Panc1 (cell line): ENCODE measurements around the gene CFDP1. TPM values are rescaled to one million over a fixed set of nuclear protein-coding genes. Genes with fewer than 3 reads are reported as not detected.

Source experiments
- ATAC-seq: fragments of 200-7000 bp; cut with Tn5 transposase; 2 replicates; pipeline ENCODE4 v1.9.1; 2020; ENCODE audit warnings: mild to moderate bottlenecking, moderate library complexity
- BruUV-seq: library from RNA; stranded (reverse); fragments of 400-500 nt; replicated peaks from 2 replicates; lab custom pipeline; 2021; lab: Mats Ljungman, UMichigan
- CTCF ChIA-PET: fragments of 300-600 bp; sonication (Branson Sonifier 250); formaldehyde crosslinking; loops from one replicate; lab custom pipeline; 2022; ENCODE audit warnings: antibody characterized with exemption; lab: Charles Lee
- POLR2A ChIA-PET: fragments of 300-600 bp; sonication (Branson Sonifier 250); formaldehyde crosslinking; loops from one replicate; lab custom pipeline; 2022; ENCODE audit warnings: antibody characterized with exemption; lab: Charles Lee
- DNase-seq: peaks from one replicate; pipeline ENCODE4 v3.0.0-alpha.2; 2010; ENCODE audit warnings: low read depth, low spot score
- H3K27ac ChIP-seq: 2 replicates; pipeline ENCODE4 v1.5.1; 2011; ENCODE audit warnings: mild to moderate bottlenecking, low read length, inconsistent platforms
- H3K27me3 ChIP-seq: fragments of 200-500 bp; sonication (Bioruptor generic); 2 replicates; pipeline ENCODE4 v1.6.0; 2014; ENCODE audit warnings: low read length, inconsistent platforms; ENCODE audit not compliant: control insufficient read depth, insufficient read depth
- H3K36me3 ChIP-seq: fragments of 200-500 bp; sonication (Bioruptor generic); 2 replicates; pipeline ENCODE4 v1.5.1; 2014; ENCODE audit warnings: inconsistent platforms, mild to moderate bottlenecking, low read length, moderate library complexity; ENCODE audit not compliant: control insufficient read depth, insufficient read depth
- H3K4me1 ChIP-seq: 2 replicates; pipeline ENCODE4 v1.5.1; 2011; ENCODE audit warnings: inconsistent platforms, mild to moderate bottlenecking, low read length, moderate library complexity; ENCODE audit not compliant: control insufficient read depth, insufficient read depth
- H3K4me3 ChIP-seq, 2 experiments: 2 replicates each; pipeline ENCODE4 v1.5.1; 2011 to 2012; ENCODE audit warnings: low read depth in 2 of 2, low read length in 2 of 2, mild to moderate bottlenecking in 2 of 2, inconsistent platforms in 1 of 2, moderate library complexity in 1 of 2
- H3K9me3 ChIP-seq: fragments of 200-500 bp; sonication (Bioruptor generic); 2 replicates; pipeline ENCODE4 v1.5.1; 2014; ENCODE audit warnings: low read depth, mild to moderate bottlenecking, inconsistent platforms, low read length, moderate library complexity; ENCODE audit not compliant: control insufficient read depth, insufficient read depth
- CTCF ChIP-seq: fragments of 450-650 bp; IDR thresholded peaks from 2 replicates; pipeline ENCODE4 v1.5.1; 2017; ENCODE audit warnings: mild to moderate bottlenecking
- POLR2AphosphoS5 ChIP-seq: IDR thresholded peaks from 2 replicates; pipeline ENCODE4 v1.6.1; 2012; ENCODE audit warnings: mild to moderate bottlenecking, low read depth, low read length, moderate library complexity
- REST ChIP-seq, 2 experiments: IDR thresholded peaks; 2 replicates each; pipeline ENCODE4 v1.6.1; 2011 to 2012; ENCODE audit warnings: low read depth in 2 of 2, control low read depth in 1 of 2, low read length in 1 of 2, mild to moderate bottlenecking in 1 of 2, moderate library complexity in 1 of 2; ENCODE audit not compliant: insufficient read depth in 1 of 2
- SIN3A ChIP-seq: IDR thresholded peaks from 2 replicates; pipeline ENCODE4 v1.6.1; 2012; ENCODE audit warnings: low read depth, mild to moderate bottlenecking, low read length, moderate library complexity, borderline replicate concordance; ENCODE audit not compliant: insufficient read depth
- TCF7L2 ChIP-seq: IDR thresholded peaks from 2 replicates; pipeline ENCODE4 v1.6.1; 2011; ENCODE audit warnings: mild to moderate bottlenecking, low read depth, low read length, inconsistent platforms
- in situ Hi-C: cut with HindIII; loops from 2 replicates; pipeline ENCODE4 v1.10.0; 2016; ENCODE audit warnings: low sequenced_read_pairs, low pct_unique_long_range_greater_than_20kb
- intact Hi-C: fragments of 100-400 bp; cut with micrococcal nuclease; formaldehyde crosslinking; loops from one replicate; pipeline ENCODE4 v1.10.0; 2022; ENCODE audit not compliant: unreplicated experiment
- total RNA-seq: library from RNA; stranded (reverse); gene quantifications from one replicate; pipeline ENCODE4 v1.2.1, GENCODE V29; 2021; ENCODE audit not compliant: unreplicated experiment

The CFDP1 gene
- total RNA-seq, 1 experiment from 2014 or later, result 25.7 TPM

DNA sequence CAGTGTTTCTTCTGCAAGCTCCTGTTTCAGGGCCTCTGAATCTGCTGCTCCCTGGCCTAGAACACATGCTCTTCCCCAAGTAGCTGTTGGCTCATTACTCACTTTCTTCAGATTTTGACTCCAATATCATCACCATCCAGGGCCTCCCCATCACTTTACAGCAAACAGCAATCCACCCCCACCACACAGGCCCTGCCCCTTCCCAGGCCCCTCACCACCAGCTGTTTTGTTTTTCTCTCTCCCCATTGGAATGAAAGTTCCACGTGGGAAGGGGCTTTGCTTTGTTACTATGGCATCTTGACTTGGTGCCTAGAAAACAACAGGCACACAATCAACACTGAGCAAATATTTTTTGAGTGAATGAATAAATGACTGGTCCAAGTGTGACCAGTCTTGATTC lies 27.1 kb upstream of the CFDP1 start:
- in situ Hi-C loops, result no loop called here
- ChIA-PET POLR2A (no interaction called here), CTCF (no interaction called here)
- no TSS peak for BruUV-seq
- no peaks in the 10 kb centered on the region; the same call in 1 of the 2 replicates for H3K4me1 ChIP-seq
- no peaks in the 10 kb centered on the region for H3K27me3 ChIP-seq
- no peaks in the 10 kb centered on the region for H3K9me3 ChIP-seq
- ATAC-seq, result no peak
- H3K27ac ChIP-seq, result no peak overlapping the region
- H3K4me3 ChIP-seq, result no peak overlapping the region
- no peak for TF ChIP-seq REST (IDR thresholded peaks at IDR 0.05; ENCODE audit: insufficient read depth in 1 of 2, low read depth in 2 of 2, low read length in 1 of 2)
- TF ChIP-seq CTCF, result no peak
- TF ChIP-seq POLR2AphosphoS5, result no peak
- TF ChIP-seq SIN3A, result no peak
- no peak for TF ChIP-seq TCF7L2
- H3K36me3 ChIP-seq, result no peaks in the 10 kb centered on the region
- intact Hi-C loops, result no loop called here
- no peak for DNase-seq

DNA sequence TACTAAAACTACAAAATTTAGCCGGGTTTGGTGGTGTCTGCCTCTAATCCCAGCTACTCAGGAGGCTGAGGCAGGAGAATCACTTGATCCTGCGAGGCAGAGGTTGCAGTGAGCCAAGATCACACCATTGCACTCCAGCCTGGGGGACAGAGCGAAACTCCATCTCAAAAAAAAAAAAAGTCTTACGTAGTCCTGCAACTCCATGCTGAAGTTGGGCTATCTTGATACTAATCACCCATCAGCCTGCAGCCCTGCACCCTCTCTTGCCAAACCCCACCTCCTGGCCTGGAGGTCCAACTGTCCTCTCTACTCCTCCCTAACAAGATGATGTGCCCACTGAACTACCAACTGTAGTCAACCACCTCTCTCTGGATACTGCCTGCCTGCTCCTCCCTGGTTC lies 26.4 kb upstream of the CFDP1 start:
- CTCF ChIA-PET, result no interaction called here
- Histone ChIP-seq H3K27ac (no peak overlapping the region), H3K27me3 (no peaks in the 10 kb centered on the region), H3K9me3 (no peaks in the 10 kb centered on the region), H3K4me1 (no peaks in the 10 kb centered on the region; the same call in 1 of the 2 replicates), H3K36me3 (no peaks in the 10 kb centered on the region), H3K4me3 (no peak overlapping the region)
- TF ChIP-seq POLR2AphosphoS5 (no peak), REST (IDR thresholded peaks at IDR 0.05; ENCODE audit: insufficient read depth in 1 of 2, low read depth in 2 of 2, low read length in 1 of 2) (no peak), SIN3A (no peak), CTCF (no peak), TCF7L2 (no peak)
- POLR2A ChIA-PET, result no interaction called here
- in situ Hi-C loops, result no loop called here
- ATAC-seq (no peak), DNase-seq (no peak)
- intact Hi-C loops, result no loop called here
- no TSS peak for BruUV-seq
